Breast epithelium (tissue), 4 donors: ENCODE measurements around the gene SLC29A2. TPM values are rescaled to one million over a fixed set of nuclear protein-coding genes. Genes with fewer than 3 reads are reported as not detected.

Experiments used
- DNase-seq, 2 donors: peaks; one replicate each; pipeline ENCODE4 v3.0.0-alpha.2; 2019; ENCODE audit warnings: low spot score in 2 of 2
- H3K27ac ChIP-seq, 2 donors: fragments of 200-600 bp; sonication (generic) in 1 of 2; one replicate each; pipeline ENCODE4 v1.5.1; 2016 to 2019; ENCODE audit warnings: mild to moderate bottlenecking in 1 of 2
- H3K27me3 ChIP-seq, 2 donors: fragments of 200-600 bp; sonication (generic) in 1 of 2; one replicate each; pipeline versions ENCODE4 v1.5.1 to v1.6.0; 2017 to 2019; ENCODE audit warnings: control low read depth in 1 of 2, mild to moderate bottlenecking in 1 of 2
- H3K36me3 ChIP-seq: fragments of 200-600 bp; one replicate; pipeline ENCODE4 v1.5.1; 2019
- H3K4me1 ChIP-seq, 2 donors: fragments of 200-600 bp; sonication (generic); one replicate each; pipeline ENCODE4 v1.5.1; 2016 to 2019; ENCODE audit warnings: control low read depth in 1 of 2
- H3K4me3 ChIP-seq, 3 donors: fragments of 200-600 bp; sonication (generic); 1 replicate in 2 of 3; 2 replicates in 1 of 3; pipeline ENCODE4 v1.5.1; 2016 to 2019; ENCODE audit warnings: mild to moderate bottlenecking in 3 of 3, moderate library complexity in 2 of 3
- H3K9me3 ChIP-seq, 2 donors: fragments of 200-600 bp; sonication (generic) in 1 of 2; one replicate each; pipeline ENCODE4 v1.5.1; 2016 to 2019; ENCODE audit warnings: control low read depth in 1 of 2
- POLR2A ChIP-seq: fragments of 450-650 bp; IDR thresholded peaks from one replicate; pipeline ENCODE4 v1.6.1; 2016; ENCODE audit warnings: antibody characterized with exemption, mild to moderate bottlenecking, moderate library complexity
- POLR2AphosphoS5 ChIP-seq, 3 donors: sonication (generic); formaldehyde crosslinking; IDR thresholded peaks; one replicate each; pipeline ENCODE4 v1.6.1; 2017; ENCODE audit warnings: antibody characterized with exemption in 3 of 3
- intact Hi-C: fragments of 100-400 bp; cut with DNase I; formaldehyde crosslinking; loops from one replicate; pipeline ENCODE4 v1.15.1; 2023; ENCODE audit warnings: low total_unique reads
- total RNA-seq, 3 donors: library from RNA; depleted of rRNA; stranded (reverse); fragments of >200 nt; gene quantifications; one replicate each; pipeline ENCODE4 v1.1.0, GENCODE V29; 2016
- TF ChIP-seq, protein P1 (sequence below), 3 donors: fragments of 450-650 bp; IDR thresholded peaks; one replicate each; pipeline ENCODE4 v1.5.1; 2016 to 2017; ENCODE audit warnings: antibody characterized with exemption in 3 of 3, mild to moderate bottlenecking in 3 of 3, moderate library complexity in 3 of 3

The SLC29A2 gene
- total RNA-seq, 3 donors from 2014 or later: 4.9 to 7.5 (median 6.4) TPM

DNA sequence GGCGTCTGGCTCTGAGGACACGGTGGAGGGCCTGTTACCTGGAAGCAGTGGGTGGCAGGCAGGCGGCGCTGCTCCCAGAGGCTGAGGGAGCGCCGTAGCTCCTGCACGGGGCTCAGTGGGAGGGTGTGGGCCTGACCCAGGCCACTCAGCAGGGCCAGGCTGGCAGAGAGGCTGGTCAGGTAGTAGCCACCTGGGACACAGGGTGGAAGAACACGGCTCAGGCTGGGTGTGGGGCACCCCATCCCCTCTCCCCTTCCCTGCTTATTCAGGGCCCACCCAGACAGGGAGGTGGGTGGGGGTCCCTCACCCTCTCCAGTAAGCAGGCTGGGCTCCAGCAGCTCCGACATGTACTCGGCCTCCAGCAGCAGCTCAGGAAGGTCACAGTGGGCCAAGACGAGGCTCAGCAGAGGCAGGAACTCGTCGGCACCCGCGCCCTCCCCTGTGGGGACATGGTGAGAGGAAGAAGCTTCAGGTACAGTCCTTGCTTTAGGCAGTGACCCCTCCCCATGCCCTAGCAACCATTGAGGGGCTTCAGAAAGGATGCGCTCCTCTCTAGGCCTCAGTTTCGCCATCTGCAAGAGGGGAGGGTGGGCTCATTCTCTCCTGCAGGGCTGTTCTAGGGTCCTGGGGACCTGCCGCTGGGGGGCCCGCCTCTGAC is 38.2 kb downstream of the SLC29A2 start:
- H3K9me3 ChIP-seq: no peaks in the 10 kb centered on the region
- H3K27ac ChIP-seq: no peak overlapping the region
- H3K27me3 ChIP-seq: no peaks in the 10 kb centered on the region
- no peak for DNase-seq
- peaks cover 0 to 8% of the 10 kb centered on the region in 2 donors for H3K4me1 ChIP-seq
- no peak overlapping the region for H3K4me3 ChIP-seq
- TF ChIP-seq POLR2AphosphoS5 (IDR thresholded peaks at IDR 0.05) (no peak), POLR2A (no peak)
- TF ChIP-seq, protein P1, sequence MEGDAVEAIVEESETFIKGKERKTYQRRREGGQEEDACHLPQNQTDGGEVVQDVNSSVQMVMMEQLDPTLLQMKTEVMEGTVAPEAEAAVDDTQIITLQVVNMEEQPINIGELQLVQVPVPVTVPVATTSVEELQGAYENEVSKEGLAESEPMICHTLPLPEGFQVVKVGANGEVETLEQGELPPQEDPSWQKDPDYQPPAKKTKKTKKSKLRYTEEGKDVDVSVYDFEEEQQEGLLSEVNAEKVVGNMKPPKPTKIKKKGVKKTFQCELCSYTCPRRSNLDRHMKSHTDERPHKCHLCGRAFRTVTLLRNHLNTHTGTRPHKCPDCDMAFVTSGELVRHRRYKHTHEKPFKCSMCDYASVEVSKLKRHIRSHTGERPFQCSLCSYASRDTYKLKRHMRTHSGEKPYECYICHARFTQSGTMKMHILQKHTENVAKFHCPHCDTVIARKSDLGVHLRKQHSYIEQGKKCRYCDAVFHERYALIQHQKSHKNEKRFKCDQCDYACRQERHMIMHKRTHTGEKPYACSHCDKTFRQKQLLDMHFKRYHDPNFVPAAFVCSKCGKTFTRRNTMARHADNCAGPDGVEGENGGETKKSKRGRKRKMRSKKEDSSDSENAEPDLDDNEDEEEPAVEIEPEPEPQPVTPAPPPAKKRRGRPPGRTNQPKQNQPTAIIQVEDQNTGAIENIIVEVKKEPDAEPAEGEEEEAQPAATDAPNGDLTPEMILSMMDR (IDR thresholded peaks at IDR 0.05): no peak
- intact Hi-C loops: no loop called here
- H3K36me3 ChIP-seq: no peaks in the 10 kb centered on the region

DNA sequence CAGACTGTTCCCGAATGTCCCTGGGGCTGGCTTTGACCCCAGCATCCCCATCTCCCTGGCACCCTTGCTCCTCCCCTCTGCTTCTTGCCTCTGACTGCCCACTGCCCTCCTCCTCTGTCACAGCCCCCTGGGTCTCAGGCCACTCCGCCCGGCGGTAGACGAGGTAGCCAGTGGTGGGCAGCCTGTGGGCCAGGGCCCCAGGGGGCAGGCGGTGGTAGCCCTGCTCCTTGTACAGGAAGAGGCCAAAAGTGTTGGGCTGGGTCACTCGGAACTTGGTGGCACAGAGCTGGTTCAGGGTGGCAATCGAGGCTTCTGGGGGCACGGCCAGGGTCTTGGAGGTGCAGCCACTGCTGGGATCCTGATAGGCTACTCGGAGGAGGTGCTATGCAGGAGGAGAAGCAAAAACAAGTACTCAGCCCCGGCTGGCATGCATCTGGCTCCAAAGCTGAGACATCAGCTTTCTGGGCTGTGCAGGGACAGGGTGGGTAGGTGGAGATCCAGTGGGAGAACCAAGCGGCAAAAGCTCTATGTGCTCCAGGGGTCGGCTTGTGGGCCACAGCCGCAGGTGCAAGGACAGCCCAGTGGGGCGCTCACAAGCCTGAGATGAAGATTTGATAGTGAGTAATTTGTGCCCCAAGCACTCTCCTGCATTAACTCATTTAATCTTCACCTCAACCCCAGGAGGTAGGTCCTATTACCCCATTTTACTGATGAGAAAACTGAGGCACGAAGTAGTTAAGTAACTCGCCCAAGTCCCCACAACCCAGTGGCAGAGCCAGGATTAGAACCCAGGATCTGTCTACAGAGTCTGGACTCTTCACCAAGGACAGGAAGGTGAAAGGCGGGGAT is 39.0 kb downstream of the SLC29A2 start:
- H3K4me3 ChIP-seq: no peak overlapping the region
- H3K4me1 ChIP-seq: peaks cover 3 to 8% of the 10 kb centered on the region in 2 donors
- no peaks in the 10 kb centered on the region for H3K36me3 ChIP-seq
- intact Hi-C loops: no loop called here
- no peak overlapping the region for H3K27ac ChIP-seq
- TF ChIP-seq POLR2A (no peak), POLR2AphosphoS5 (IDR thresholded peaks at IDR 0.05) (no peak)
- TF ChIP-seq, protein P1 (IDR thresholded peaks at IDR 0.05): no peak
- H3K27me3 ChIP-seq: no peaks in the 10 kb centered on the region
- no peaks in the 10 kb centered on the region for H3K9me3 ChIP-seq
- DNase-seq: no peak

DNA sequence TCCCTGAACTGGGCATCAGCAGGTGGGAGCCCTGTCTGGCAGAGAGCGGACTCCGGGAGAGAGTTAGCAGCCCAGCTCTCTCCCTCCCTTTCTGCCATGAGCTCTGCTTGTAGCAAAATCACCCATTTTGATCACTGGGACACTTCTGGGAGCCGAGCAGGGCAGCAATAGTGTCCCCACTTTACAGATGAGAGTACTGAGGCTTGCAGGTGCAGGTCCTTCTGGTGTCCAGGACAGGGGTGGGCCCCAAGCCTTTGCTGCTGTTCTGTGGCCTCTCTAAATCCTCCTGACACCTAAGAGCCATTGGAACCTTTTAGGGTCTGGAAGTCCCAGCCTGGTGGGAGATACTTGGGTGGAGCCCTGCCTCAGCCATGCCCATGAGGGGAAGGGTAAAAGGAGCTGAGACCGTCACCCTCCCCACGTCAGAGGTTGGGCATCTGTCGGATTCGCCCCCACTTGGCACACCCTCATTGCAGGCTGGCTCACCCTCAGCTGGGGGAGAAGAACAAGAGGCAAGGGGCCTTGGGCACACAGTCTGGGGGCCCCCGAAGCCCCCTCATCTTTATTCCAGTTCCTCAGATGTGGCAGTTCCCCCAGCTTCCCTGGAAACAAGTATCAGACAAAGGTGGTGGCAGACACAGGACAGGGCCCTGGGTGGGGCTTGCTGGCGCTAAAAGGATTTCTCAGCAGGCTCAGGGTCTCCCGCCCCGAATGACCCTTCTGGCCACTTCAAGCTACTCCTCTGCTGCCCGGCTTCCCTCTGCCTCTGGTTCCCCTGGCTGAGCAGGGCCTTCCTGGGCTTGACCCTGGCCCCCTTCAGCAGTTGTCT is 39.8 kb downstream of the SLC29A2 start:
- H3K27ac ChIP-seq: no peak overlapping the region
- peaks cover 3 to 8% of the 10 kb centered on the region in 2 donors for H3K4me1 ChIP-seq
- H3K27me3 ChIP-seq: no peaks in the 10 kb centered on the region
- H3K9me3 ChIP-seq: no peaks in the 10 kb centered on the region
- no peak for DNase-seq
- no peaks in the 10 kb centered on the region for H3K36me3 ChIP-seq
- H3K4me3 ChIP-seq: no peak overlapping the region
- no peak for TF ChIP-seq POLR2AphosphoS5 (IDR thresholded peaks at IDR 0.05)
- no peak for TF ChIP-seq POLR2A
- TF ChIP-seq, protein P1 (IDR thresholded peaks at IDR 0.05): no peak
- intact Hi-C loops: no loop called here

DNA sequence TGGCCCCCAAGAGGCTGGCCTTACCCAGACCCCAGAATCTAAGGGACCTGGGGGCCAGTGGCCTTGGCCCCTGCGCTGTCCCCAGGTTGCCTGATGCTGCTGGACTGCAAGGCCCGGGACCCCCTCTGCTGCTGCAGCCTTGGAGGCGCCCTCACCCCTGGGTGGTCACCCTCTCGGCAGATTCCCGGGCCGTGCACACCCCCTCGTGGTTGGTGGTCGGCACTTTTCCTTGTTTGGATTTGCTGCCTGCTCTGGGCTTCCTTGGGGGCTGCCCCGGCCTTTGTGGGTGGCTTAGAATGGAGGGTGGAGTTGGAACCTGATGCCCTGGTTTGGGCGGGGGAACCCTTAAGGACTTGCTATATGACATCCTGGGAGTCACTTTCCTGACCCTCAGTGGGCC is 40.6 kb downstream of the SLC29A2 start:
- intact Hi-C loops: no loop called here
- Histone ChIP-seq H3K36me3 (no peaks in the 10 kb centered on the region), H3K4me1 (peaks cover 3 to 4% of the 10 kb centered on the region in 2 donors), H3K27me3 (no peaks in the 10 kb centered on the region), H3K4me3 (no peak overlapping the region), H3K27ac (no peak overlapping the region), H3K9me3 (no peaks in the 10 kb centered on the region)
- TF ChIP-seq POLR2A (no peak), POLR2AphosphoS5 (IDR thresholded peaks at IDR 0.05) (no peak)
- TF ChIP-seq, protein P1 (IDR thresholded peaks at IDR 0.05): no peak
- no peak for DNase-seq
